Skeletal muscle cell (primary cell): ENCODE results near the gene FAM180B.
A peak's percentile ranks its signal among the peaks of the same experiment; 100 is the strongest.
"Not testable (repeated sequence)": the region's sequence is repeated elsewhere in the genome, so short reads cannot be mapped to it uniquely, and the experiment has no call there.

Source experiments
- DNase-seq: peaks from one replicate; pipeline ENCODE4 v3.0.0-alpha.2; 2010; ENCODE audit warnings: low read depth
- H3K4me3 ChIP-seq: 2 replicates; pipeline ENCODE4 v1.5.1; 2011; ENCODE audit warnings: low read depth, mild to moderate bottlenecking, control low read depth, low read length, moderate library complexity

The FAM180B gene, protein sequence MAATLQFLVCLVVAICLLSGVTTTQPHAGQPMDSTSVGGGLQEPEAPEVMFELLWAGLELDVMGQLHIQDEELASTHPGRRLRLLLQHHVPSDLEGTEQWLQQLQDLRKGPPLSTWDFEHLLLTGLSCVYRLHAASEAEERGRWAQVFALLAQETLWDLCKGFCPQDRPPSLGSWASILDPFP

DNA sequence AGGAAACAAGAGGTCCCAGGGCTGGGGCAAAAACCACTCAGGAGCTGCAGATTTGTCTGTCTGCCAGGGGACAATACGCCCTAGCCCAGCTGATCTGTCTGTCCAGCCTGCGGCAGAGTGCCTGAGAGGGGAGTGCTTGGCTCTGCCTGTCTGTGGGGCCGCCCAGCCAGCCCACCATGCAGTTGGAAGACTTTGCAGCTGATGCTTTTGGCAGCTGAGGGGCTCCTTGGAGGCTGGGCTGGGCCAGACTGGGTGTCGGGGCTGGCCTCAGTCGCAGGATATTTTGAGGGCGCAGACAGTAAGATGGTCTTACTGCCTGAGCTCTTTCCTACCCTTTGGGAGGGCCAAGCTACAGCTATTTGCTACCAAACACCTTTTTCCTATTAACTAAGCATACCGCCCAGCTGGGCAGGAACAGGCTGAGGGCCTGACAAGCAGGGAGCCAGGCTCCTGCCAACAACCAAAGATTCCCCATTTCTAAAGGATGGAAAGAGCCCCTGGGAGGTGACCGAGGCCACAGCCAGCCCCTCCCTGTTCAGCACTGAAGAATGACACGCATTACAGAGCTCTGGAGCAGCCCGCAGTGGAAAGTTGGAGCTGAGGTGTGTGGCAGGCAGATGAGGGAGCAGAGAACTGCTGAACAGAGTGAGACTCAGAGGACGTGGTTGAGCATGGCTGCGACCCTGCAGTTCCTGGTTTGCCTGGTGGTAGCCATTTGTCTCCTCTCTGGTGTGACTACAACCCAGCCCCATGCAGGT is at the start of gene FAM180B:
FAM180B (plus strand) TSS at position 581 of the 758 bp plus-strand sequence; CDS start at position 672, 91 bp downstream.
- DNase-seq, result no peak
- no peak within 1 kb of the TSS for H3K4me3 ChIP-seq

DNA sequence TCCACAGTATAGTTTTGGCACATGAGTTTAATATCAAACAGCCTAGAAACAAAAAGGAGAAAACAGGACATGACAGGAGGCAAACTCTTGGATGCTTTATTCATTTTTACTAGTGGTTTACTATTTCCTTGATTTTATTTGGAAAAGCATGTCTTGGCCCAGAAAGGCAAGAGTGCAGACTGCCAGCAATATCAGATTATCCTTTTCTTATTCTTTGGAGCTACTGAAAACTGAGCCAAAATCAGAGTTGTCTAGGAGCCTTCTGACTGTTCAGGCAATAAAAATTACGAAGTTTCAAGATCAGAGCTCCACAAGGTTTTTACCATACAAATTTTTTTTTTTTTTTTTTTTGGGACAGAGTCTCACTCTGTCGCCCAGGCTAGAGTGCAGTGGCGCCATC is 49.6 kb upstream of the FAM180B start:
- DNase-seq, result no peak
- no peak overlapping the region for H3K4me3 ChIP-seq

DNA sequence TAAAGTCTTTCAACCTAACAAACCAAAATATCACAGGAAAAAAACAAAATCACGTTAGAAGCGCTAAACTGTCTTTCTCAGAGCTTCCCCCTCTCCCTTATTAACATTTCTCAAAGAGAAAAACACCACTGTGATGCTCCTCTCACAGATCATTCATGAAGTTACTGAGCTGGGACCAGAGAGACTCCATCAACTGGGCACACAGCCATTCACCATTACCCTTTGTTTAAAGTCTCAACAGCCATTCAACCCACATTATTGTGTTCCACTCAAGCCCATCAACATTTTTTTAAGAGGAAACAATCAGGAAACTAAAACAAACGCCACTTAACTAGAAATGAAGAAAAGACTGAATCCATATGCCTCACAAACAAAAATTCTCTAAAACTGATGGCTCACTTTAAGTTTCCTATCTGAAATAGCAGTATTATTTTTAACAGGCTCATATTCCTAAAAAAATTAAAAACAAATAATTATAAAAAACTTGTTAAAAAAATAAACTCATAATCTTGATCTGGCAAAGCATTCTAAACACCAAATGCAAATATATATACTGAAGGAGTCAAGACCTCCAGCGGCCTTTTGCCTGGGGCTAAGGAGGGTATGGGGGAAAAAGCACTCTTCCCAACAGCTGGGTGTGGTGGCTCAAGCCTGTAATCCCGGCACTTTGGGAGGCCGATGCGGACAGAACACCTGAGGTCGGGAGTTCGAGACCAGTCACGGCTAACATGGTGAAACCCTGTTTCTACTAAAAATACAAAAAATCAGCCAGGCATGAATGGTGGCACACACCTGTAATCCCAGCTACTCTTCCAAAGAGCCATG is 47.5 kb upstream of the FAM180B start:
- no peak for DNase-seq
- H3K4me3 ChIP-seq, result no peak overlapping the region

DNA sequence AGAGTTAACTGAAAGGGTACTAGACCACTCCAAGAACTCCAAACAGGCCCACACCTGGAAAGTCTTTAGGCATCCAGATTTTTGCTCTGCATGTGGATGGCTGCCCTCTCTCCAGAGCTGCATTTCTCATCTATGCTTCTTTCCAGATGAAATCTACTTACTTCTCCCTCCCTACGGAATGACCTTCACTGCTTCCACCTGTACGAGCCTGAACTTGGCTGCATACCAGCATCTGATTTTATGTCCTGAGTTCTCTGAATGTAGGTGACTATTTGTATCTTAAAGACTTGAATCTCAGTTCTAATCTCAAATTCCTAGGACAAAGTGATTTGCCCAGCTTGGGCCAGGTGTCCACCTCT is 46.8 kb upstream of the FAM180B start:
- no peak overlapping the region for H3K4me3 ChIP-seq
- no peak for DNase-seq

DNA sequence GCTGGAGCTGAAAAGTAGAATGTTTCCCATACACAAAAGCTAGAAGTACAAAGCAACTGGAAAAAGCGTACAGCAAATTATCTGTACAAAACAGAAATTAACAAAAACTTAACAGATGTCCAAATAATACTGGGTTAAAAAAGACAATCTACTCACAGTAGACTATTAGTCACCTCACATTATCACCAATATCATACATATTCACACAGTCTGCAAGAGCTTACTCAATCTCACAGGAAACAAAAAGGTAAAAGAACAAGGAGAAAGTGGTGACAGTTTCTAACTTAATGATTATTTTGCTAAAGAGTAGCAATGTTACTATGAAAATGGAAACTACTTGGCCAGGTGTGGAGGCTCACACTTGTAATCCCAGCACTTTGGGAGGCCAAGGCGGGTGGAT is 45.4 kb upstream of the FAM180B start:
- H3K4me3 ChIP-seq, result no peak overlapping the region
- DNase-seq, result no peak

DNA sequence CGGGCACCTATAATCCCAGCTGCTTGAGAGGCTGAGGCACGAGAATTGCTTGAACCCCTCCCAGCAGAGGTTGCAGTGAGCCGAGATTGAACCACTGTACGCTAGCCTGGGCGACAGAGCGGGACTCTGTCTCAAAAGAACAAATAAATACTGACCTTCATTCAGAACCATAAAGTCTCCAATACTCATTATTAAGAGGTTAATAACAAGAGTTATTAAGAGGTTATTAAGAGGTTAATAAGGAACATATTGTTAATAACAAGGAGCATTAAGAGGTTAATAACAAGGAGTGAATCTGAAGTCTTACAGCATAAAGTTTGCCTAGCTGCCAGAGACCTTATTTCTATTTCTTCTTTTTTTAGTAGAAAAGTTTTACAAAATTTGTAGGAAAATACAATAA is 41.2 kb upstream of the FAM180B start:
- no peak for DNase-seq
- no peak overlapping the region for H3K4me3 ChIP-seq

DNA sequence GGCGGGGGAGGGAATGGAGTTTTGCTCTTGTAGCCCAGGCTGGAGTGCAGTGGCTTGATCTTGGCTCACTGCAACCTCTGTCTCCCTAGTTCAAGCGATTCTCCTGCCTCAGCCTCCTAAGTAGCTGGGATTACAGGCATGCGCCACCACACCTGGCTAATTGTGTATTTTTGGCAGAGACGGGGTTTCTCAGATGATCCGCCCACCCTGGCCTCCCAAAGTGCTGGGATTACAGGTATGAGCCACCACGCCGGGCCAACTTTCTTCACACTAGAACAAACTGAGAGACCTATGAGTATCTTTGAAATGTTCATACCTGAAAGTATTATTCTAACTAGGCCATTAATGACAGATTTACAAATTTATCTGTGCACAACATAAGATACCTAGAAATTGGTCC is 40.2 kb upstream of the FAM180B start:
- not testable (repeated sequence) for DNase-seq, H3K4me3 ChIP-seq

DNA sequence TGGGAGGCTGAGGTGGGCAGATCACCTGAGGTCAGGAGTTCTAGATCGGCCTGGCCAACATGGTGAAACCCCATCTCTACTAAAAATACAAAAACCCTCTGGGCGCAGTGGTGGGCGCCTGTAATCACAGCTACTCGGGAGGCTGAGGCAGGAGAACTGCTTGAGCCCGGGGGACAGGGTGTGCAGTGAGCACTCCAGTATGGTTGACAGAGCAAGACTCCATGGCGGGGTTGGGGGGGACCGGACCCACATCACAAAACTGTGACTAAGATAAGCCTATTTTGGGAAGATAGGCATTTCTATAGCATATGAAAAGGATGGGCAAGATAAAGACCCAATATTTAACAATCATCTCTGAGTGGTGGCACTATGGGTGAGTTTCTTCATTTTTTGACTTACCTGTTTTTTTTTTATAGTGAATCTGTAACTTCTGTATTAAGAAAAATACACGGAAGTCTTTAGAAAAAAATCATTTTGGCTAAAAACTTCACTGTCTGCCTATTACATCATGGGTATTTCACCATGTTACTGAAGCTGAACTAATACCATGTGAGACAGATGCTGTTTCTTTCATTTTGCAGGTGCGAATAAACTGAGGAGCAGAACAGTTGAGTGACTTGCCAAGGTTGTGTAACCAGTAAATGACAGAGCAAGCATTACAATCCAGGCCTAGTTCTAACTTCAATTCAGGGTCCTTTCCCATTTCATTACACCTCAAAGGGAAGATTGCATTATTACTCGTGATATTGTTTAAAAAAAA is 36.0 kb upstream of the FAM180B start:
- no peak overlapping the region for H3K4me3 ChIP-seq

DNA sequence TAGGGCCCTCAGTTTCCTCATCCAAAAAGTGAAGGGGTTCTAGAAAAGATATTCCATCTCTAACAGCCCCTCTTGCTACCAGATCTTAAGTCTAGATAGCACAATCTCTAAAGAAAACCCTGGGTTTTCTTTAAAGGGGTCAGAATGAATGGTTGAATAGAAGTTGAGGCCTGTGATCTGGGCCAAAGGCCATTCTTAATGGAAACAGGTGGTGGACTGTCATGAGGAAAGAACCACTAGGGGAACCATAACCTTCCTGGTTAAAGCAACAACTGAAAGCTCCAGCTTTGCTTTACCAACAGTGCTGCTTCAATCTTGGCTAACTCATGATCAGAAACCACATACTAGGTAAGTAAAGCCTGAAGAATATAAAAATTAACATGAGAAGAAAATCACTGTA is 35.4 kb upstream of the FAM180B start:
- DNase-seq, result no peak
- peak overlapping the region; percentile 99 for H3K4me3 ChIP-seq

More for the DNA sequence above, 36.0 kb upstream of the FAM180B start:
- DNase-seq, result no peak

DNA sequence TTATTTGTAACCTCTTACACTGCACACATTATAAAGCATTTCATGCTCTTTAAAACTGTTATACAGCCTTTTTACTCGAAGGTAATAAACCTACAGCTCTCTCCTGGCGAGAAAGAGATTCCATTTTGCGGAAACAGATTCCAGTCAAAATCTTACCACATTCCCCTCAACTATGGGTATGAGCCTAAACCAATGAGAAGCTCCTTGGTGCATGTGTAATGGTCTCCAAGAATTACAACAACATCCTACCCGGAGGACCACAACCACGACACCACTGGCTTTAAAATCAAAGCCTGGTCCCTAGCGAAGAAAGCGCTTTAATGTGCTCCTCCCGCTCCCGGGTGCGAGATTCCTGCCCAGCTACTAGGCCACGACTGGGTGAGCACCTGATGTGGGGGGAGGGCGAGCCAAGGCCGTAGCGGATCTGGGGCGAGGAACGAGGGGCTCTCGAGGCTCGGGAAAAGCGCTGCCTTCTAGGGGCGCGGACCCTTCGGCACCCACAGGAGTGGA is 34.4 kb upstream of the FAM180B start:
- DNase-seq, result no peak
- H3K4me3 ChIP-seq, result peak overlapping the region; percentile 99

DNA sequence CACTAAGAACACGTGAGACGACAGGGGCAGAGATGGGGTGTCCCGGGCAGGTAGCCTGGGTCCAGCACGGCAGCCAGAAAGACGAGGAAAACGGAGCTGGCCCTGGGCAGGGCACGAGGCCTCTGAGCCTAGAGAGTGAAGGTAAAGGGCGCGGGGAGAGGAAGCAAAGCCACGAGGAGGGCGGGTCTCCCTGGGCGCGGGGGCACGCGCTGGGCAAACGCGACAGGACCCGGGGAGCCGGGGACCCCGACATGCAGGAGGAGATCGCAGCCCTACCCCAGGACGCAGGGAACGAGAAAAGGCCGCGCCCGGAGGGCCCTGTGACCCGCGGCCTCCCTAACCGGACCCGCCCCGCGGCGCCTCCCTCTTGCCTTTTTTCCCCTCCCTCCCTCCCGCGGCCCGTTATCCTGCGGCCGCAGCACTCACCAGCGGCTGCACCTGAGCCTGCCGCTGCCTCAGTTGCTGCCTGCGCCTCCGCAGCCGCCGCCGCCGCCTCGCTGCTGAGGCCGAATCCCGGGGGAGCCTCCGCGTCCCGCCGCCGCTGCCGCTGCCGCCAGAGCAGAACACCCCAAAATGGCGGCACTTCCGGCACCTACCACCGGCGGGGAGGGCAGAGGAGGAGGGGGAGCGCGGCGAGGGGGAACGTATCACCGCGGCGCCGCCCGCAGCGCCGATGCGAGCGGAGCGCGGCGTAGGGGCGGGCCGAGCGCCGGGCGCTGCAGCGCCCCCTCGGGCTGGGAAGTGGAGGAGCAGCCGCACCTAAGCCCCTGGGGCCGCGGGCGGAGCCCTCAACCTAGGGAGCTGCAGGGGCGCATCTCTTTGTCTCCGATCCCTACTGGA is 33.7 kb upstream of the FAM180B start, which contains the start of gene CELF1:
CELF1 (minus strand) TSS at position 567 of the 840 bp plus-strand sequence. CDS start 53,609 bp downstream, outside the sequence.
- peak; percentile 48 for DNase-seq
- H3K4me3 ChIP-seq, result peak within 1 kb of the TSS; percentile 99

DNA sequence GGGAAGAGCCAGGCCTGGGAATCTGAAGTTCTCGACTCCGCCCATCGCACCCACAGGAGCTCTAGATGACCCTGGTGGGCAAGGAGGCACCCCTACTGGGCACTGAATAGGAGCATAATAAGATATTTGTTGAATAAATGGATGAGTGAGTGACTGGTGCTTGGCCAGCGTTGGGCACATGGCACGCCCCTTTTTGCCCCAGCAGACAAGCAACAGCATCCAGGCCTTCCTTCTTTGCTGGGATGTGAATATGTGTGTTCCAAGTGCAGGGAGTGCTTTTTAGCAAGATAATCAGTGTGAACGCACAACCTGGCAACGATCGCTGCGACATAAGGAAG is 33.1 kb upstream of the FAM180B start:
- DNase-seq, result no peak
- H3K4me3 ChIP-seq, result peak overlapping the region; percentile 99

DNA sequence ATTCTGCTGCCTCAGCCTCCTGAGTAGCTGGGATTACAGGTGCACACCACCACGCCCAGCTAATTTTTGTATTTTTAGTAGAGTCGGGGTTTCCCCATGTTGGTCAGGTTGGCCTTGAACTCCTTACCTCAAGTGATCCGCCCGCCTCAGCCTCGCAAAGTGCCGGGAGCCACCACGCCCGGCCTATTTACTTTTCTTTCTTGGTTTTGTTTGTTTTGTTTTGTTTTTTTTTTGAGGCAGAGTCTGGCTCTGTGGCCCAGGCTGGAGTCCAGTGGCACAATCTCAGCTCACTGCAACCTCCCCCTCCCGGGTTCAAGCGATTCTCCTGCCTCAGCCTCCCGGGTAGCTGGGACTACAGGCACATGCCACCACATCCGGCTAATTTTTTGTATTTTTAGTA is 29.5 kb upstream of the FAM180B start:
- not testable (repeated sequence) for H3K4me3 ChIP-seq, DNase-seq

DNA sequence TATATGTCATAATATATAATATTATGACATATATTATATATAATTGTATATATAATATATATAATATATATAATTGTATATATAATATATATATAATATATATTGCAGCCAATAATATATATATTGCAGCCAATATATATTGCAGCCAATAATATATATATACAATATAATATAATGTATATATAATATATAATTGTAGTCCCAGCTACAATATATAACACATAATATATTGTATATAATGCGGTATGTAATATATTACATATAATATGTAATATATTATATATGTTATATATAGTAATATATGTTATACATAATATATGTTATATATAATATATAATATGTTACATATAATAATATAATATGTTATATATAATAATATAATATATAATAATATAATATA is 27.8 kb upstream of the FAM180B start:
- H3K4me3 ChIP-seq, result no peak overlapping the region
- no peak for DNase-seq

DNA sequence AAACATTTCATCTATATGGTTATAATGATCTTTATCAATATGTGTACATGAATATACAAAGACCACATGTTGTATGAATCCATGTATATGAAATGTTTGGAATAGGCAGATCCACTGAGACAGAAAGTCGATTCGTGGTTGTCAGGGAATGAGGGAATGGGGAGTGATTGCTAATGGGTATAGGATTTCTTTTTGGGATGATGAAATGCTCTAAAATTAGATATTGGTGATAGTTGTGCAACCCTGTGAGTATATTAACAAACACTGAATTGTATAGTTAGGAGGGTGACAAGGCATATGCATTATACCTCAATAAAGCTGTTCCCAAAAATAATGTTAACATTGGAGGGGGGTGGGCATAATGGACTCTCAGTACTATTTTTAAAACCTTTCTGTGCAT is 26.1 kb upstream of the FAM180B start:
- H3K4me3 ChIP-seq, result no peak overlapping the region
- no peak for DNase-seq

DNA sequence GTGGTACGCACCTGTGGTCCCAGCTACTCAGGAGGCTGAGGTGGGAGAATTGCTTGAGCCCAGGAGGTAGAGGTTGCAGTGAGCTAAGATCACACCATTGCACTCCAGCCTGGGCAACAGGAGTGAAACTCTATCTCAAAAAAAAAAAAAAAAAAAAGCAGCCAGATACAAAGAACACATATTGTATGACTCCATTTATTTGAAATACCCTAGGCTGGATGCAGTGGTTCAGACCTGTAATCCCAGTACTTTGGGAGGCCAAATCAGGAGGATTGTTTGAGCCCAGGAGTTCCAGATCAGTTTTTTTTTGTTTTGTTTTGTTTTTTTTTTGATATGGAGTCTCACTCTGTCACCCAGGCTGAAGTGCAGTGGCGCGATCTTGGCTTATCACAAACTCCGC is 24.1 kb upstream of the FAM180B start:
- not testable (repeated sequence) for H3K4me3 ChIP-seq

DNA sequence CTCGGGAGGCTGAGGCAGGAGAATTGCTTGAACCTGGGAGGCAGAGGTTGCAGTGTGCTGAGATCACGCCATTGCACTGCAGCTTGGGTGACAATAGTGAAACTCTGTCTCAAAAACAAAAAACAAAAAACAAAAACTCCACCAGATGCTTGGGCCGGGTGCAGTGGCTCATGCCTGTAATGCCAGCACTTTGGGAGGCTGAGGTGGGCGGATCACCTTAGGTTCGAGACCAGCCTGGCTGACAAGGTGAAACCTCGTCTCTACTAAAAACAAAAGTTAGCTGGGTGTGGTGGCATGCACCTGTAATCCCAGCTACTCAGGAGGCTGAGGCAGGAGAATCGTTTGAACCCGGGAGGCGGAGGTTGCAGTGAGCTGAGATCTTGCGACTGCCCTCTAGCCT is 22.1 kb upstream of the FAM180B start:
- H3K4me3 ChIP-seq, DNase-seq: not testable (repeated sequence)

More for the DNA sequence above, 24.1 kb upstream of the FAM180B start:
- not testable (repeated sequence) for DNase-seq

DNA sequence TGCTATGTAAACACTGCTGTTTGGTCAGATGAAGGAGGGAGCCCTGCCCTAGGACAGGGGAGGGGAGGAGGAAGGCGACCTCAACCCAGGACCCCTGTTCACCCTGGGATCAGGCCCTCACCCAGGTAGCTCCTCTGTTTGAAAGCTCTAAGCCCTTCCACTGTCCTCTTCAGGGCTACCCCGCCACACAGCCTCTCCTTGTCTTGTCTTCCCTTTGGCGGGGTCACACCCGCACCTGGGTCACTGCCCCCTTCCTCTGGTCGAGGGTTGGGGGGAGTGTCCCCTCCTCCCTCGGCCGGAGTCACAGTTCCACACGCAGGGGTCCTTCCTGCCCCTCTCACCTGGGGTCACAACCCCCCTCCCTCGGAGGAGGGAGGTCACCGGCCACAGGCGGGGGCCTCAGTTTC is 21.5 kb upstream of the FAM180B start:
- DNase-seq, result no peak
- peak overlapping the region; percentile 76 for H3K4me3 ChIP-seq
